IMR-90 (cell line): ENCODE measurements around the gene CLDN7. TPM values are rescaled to one million over a fixed set of nuclear protein-coding genes. Genes with fewer than 3 reads are reported as not detected.
A peak's percentile ranks its signal among the peaks of the same experiment; 100 is the strongest.

ENCODE experiments used
- ATAC-seq: fragments of 200-7000 bp; cut with Tn5 transposase; 2 replicates; pipeline ENCODE4 v1.9.1; 2020; ENCODE audit warnings: low read depth, mild to moderate bottlenecking, moderate library complexity
- BruUV-seq: library from RNA; stranded (reverse); fragments of 400-500 nt; replicated peaks from 2 replicates; lab custom pipeline; 2021; lab: Mats Ljungman, UMichigan
- CTCF ChIA-PET: fragments of 300-600 bp; formaldehyde crosslinking; extraction: SDS; loops from one replicate; lab custom pipeline; 2021; ENCODE audit warnings: antibody characterized with exemption; lab: Yijun Ruan, JAX
- POLR2A ChIA-PET: fragments of 300-600 bp; sonication (Branson Sonifier 250); formaldehyde crosslinking; loops from one replicate; lab custom pipeline; 2022; ENCODE audit warnings: antibody characterized with exemption; ENCODE audit not compliant: unreplicated experiment; lab: Charles Lee
- DNase-seq: peaks from one replicate; pipeline ENCODE4 v3.0.0; 2013
- H2AFZ ChIP-seq: replicated peaks from 2 replicates; pipeline ENCODE3; 2013; ENCODE audit warnings: low read length, mild to moderate bottlenecking; ENCODE audit not compliant: poor library complexity
- H2AK5ac ChIP-seq: 2 replicates; pipeline ENCODE4 v1.6.1; 2013; ENCODE audit warnings: low read depth, low read length, inconsistent platforms
- H2AK9ac ChIP-seq: replicated peaks from 2 replicates; pipeline ENCODE3; 2013; ENCODE audit warnings: mild to moderate bottlenecking, low read depth, low read length, moderate library complexity; ENCODE audit not compliant: poor library complexity
- H2BK120ac ChIP-seq: 2 replicates; pipeline ENCODE4 v1.6.1; 2013; ENCODE audit warnings: low read depth, low read length, inconsistent platforms
- H2BK15ac ChIP-seq: 3 replicates; pipeline ENCODE4 v1.6.1; 2013; ENCODE audit warnings: low read depth, low read length, inconsistent platforms
- H2BK20ac ChIP-seq: 2 replicates; pipeline ENCODE4 v1.6.1; 2013; ENCODE audit warnings: low read depth, mild to moderate bottlenecking, inconsistent platforms, low read length, moderate library complexity
- H2BK5ac ChIP-seq: 2 replicates; pipeline ENCODE4 v1.6.1; 2013; ENCODE audit warnings: mild to moderate bottlenecking, low read depth, low read length, inconsistent platforms; ENCODE audit not compliant: poor library complexity, severe bottlenecking
- H3K14ac ChIP-seq: replicated peaks from 2 replicates; pipeline ENCODE4 v1.6.1; 2013; ENCODE audit warnings: low read depth, low read length, inconsistent platforms
- H3K18ac ChIP-seq: 2 replicates; pipeline ENCODE4 v1.6.1; 2013; ENCODE audit warnings: low read depth, low read length, control low read depth
- H3K23ac ChIP-seq: 2 replicates; pipeline ENCODE4 v1.6.1; 2013; ENCODE audit warnings: low read depth, low read length, inconsistent platforms
- H3K27ac ChIP-seq: 2 replicates; pipeline ENCODE4 v1.5.1; 2013; ENCODE audit warnings: mild to moderate bottlenecking, control low read depth, low read length; ENCODE audit not compliant: insufficient read depth
- H3K27me3 ChIP-seq: 2 replicates; pipeline ENCODE4 v1.6.1; 2013; ENCODE audit warnings: low read length; ENCODE audit not compliant: control insufficient read depth, insufficient read depth
- H3K36me3 ChIP-seq: 2 replicates; pipeline ENCODE4 v1.6.1; 2013; ENCODE audit warnings: low read length, mixed read lengths; ENCODE audit not compliant: control insufficient read depth, insufficient read depth
- H3K4ac ChIP-seq: 2 replicates; pipeline ENCODE4 v1.6.1; 2013; ENCODE audit warnings: low read depth, low read length, inconsistent platforms
- H3K4me1 ChIP-seq: 2 replicates; pipeline ENCODE4 v1.6.1; 2013; ENCODE audit warnings: low read length, mixed read lengths; ENCODE audit not compliant: control insufficient read depth, insufficient read depth
- H3K4me2 ChIP-seq: 2 replicates; pipeline ENCODE4 v1.6.1; 2013; ENCODE audit warnings: low read depth, mild to moderate bottlenecking, control low read depth, low read length, moderate library complexity
- H3K4me3 ChIP-seq: 2 replicates; pipeline ENCODE4 v1.5.1; 2013; ENCODE audit warnings: low read depth, mild to moderate bottlenecking, control low read depth, low read length, moderate library complexity; ENCODE audit not compliant: insufficient read depth
- H3K56ac ChIP-seq: 2 replicates; pipeline ENCODE4 v1.6.1; 2013; ENCODE audit warnings: low read length, inconsistent platforms; ENCODE audit not compliant: insufficient read depth; ENCODE audit errors: extremely low read depth
- H3K79me1 ChIP-seq, 2 experiments: 2 replicates each; pipeline ENCODE4 v1.6.1; 2013; ENCODE audit warnings: low read length in 2 of 2, inconsistent platforms in 1 of 2, low read depth in 1 of 2
- H3K9ac ChIP-seq: 2 replicates; pipeline ENCODE4 v1.6.1; 2013; ENCODE audit warnings: low read depth, low read length, control low read depth
- H3K9me1 ChIP-seq: 2 replicates; pipeline ENCODE4 v1.6.1; 2013; ENCODE audit warnings: low read length, inconsistent platforms; ENCODE audit not compliant: insufficient read depth
- H3K9me3 ChIP-seq: 2 replicates; pipeline ENCODE4 v1.6.1; 2013; ENCODE audit warnings: low read length; ENCODE audit not compliant: control insufficient read depth, insufficient read depth
- H4K20me1 ChIP-seq: 2 replicates; pipeline ENCODE4 v1.6.1; 2013; ENCODE audit warnings: low read length, inconsistent platforms; ENCODE audit not compliant: insufficient read depth
- H4K5ac ChIP-seq: 2 replicates; pipeline ENCODE4 v1.6.1; 2013; ENCODE audit warnings: mild to moderate bottlenecking, low read depth, low read length, control low read depth
- H4K8ac ChIP-seq, 2 experiments: 2 replicates each; pipeline ENCODE4 v1.6.1; 2013; ENCODE audit warnings: low read depth in 2 of 2, low read length in 2 of 2, control low read depth in 1 of 2, inconsistent platforms in 1 of 2
- H4K91ac ChIP-seq: 2 replicates; pipeline ENCODE4 v1.6.1; 2013; ENCODE audit warnings: low read depth, low read length, inconsistent platforms; ENCODE audit not compliant: insufficient read depth
- BHLHE40 ChIP-seq: fragments of 150-350 bp; IDR thresholded peaks from 2 replicates; pipeline ENCODE4 v1.6.1; 2016; ENCODE audit warnings: mild to moderate bottlenecking, low read depth, low read length
- CEBPB ChIP-seq: IDR thresholded peaks from 2 replicates; pipeline ENCODE4 v1.6.1; 2012; ENCODE audit warnings: low read depth, low read length, improper control_type of control experiment
- CHD1 ChIP-seq: IDR thresholded peaks from 2 replicates; pipeline ENCODE4 v1.6.1; 2012; ENCODE audit warnings: low read depth, low read length, improper control_type of control experiment
- CTCF ChIP-seq: conservative IDR thresholded peaks from 2 replicates; pipeline ENCODE4 v1.5.1; 2012; ENCODE audit warnings: mild to moderate bottlenecking, low read depth, low read length, improper control_type of control experiment
- ELK1 ChIP-seq: fragments of 150-350 bp; IDR thresholded peaks from 2 replicates; pipeline ENCODE4 v1.6.1; 2016; ENCODE audit warnings: low read depth, mild to moderate bottlenecking, low read length, moderate library complexity, borderline replicate concordance
- FOS ChIP-seq: fragments of 150-350 bp; IDR thresholded peaks from 2 replicates; pipeline ENCODE4 v1.6.1; 2016; ENCODE audit warnings: low read depth, low read length
- MAFK ChIP-seq: IDR thresholded peaks from 2 replicates; pipeline ENCODE4 v1.6.1; 2012; ENCODE audit warnings: low read depth, low read length, improper control_type of control experiment
- MAZ ChIP-seq: IDR thresholded peaks from 2 replicates; pipeline ENCODE4 v1.6.1; 2012; ENCODE audit warnings: low read depth, mild to moderate bottlenecking, low read length, improper control_type of control experiment, moderate library complexity, borderline replicate concordance
- MXI1 ChIP-seq: IDR thresholded peaks from 2 replicates; pipeline ENCODE4 v1.6.1; 2012; ENCODE audit warnings: low read depth, mild to moderate bottlenecking, low read length, moderate library complexity, borderline replicate concordance
- NFE2L2 ChIP-seq: fragments of 150-350 bp; IDR thresholded peaks from 2 replicates; pipeline ENCODE4 v1.6.1; 2016; ENCODE audit warnings: low read depth, mild to moderate bottlenecking, low read length
- RAD21 ChIP-seq: IDR thresholded peaks from 2 replicates; pipeline ENCODE4 v1.6.1; 2012; ENCODE audit warnings: low read length, improper control_type of control experiment
- RCOR1 ChIP-seq: IDR thresholded peaks from 2 replicates; pipeline ENCODE4 v1.6.1; 2012; ENCODE audit warnings: mild to moderate bottlenecking, low read length, improper control_type of control experiment; ENCODE audit not compliant: insufficient replicate concordance
- SMC3 ChIP-seq: fragments of 150-350 bp; IDR thresholded peaks from 2 replicates; pipeline ENCODE4 v1.6.1; 2016; ENCODE audit warnings: low read depth, mild to moderate bottlenecking, antibody characterized with exemption, low read length, moderate library complexity
- USF2 ChIP-seq: fragments of 150-350 bp; IDR thresholded peaks from 2 replicates; pipeline ENCODE4 v1.6.1; 2017; ENCODE audit warnings: mild to moderate bottlenecking, antibody characterized with exemption, low read length, low read depth
- WGBS, 2 experiments: methylation state at CpG; one replicate each; pipeline versions ENCODE4 v1.1.5 to v1.1.7; 2013; ENCODE audit warnings: missing lambda C conversion rate in 2 of 2; ENCODE audit not compliant: insufficient read length in 1 of 2; ENCODE audit errors: extremely low coverage in 2 of 2; 5-methylcytosine and 5-hydroxymethylcytosine counted together
- dilution Hi-C: fragments of 300-500 bp; cut with HindIII; formaldehyde crosslinking; loops from one replicate; pipeline ENCODE4 v1.14.3; 2018; ENCODE audit warnings: low sequenced_read_pairs; ENCODE audit not compliant: unreplicated experiment
- in situ Hi-C: fragments of 300-500 bp; cut with MboI; formaldehyde crosslinking; loops from 3 replicates; pipeline ENCODE4 v1.14.3; 2019; ENCODE audit warnings: low sequenced_read_pairs, inconsistent platforms, mixed read lengths
- intact Hi-C: fragments of 100-400 bp; cut with micrococcal nuclease; formaldehyde crosslinking; loops from 2 replicates; pipeline ENCODE4 v1.10.0; 2022
- polyA plus RNA-seq, 3 experiments: library from polyadenylated mRNA; depleted of rRNA; stranded (reverse); fragments of >200 nt; gene quantifications; 2 replicates each; pipeline ENCODE4 v1.2.3, GENCODE V29; 2012; ENCODE audit warnings: low replicate concordance in 1 of 3
- total RNA-seq: library from RNA; depleted of rRNA; stranded (reverse); fragments of >200 nt; gene quantifications from 2 replicates; pipeline ENCODE4 v1.2.3, GENCODE V29; 2012

CLDN7 gene
- total and polyA plus RNA-seq, 2 of the 4 experiments (the other 2 are of a cell fraction), result 1.4 TPM

- 0 out of 2 replicates have a peak overlapping the region, but pooled peaks have one; percentile 45 for H3K23ac ChIP-seq
- H4K91ac ChIP-seq, result no peak overlapping the region; the same call in 1 of the 2 replicates
- WGBS, 2 experiments, result 22% methylated on average over 41 of the region's 54 CpGs; no CpG with 5 or more reads in 1 of the 2 experiments
- H3K36me3 ChIP-seq, result peaks cover 26% of the 10 kb centered on the region
- H2BK20ac ChIP-seq, result no peak overlapping the region
- BruUV-seq, result no TSS peak
- in situ Hi-C loops (no loop called here), dilution Hi-C loops (no loop called here), intact Hi-C loops (no loop called here)
- H3K9me1 ChIP-seq, result peaks cover 10% of the 10 kb centered on the region
- H3K56ac ChIP-seq, result no peak overlapping the region
- ChIA-PET CTCF (no interaction called here), POLR2A (no interaction called here)
- H2BK5ac ChIP-seq, result no peak overlapping the region
- peaks cover 0 to 6% of the 10 kb centered on the region in 2 experiments; a peak in 1 of 4 replicates for H3K79me1 ChIP-seq
- no peak overlapping the region for H2AK5ac ChIP-seq
- H3K9me3 ChIP-seq, result no peaks in the 10 kb centered on the region
- peak overlapping the region; percentile 78 for H4K5ac ChIP-seq
- H3K4me1 ChIP-seq, result peaks cover 8% of the 10 kb centered on the region
- H3K14ac ChIP-seq, result no peak overlapping the region
- H3K18ac ChIP-seq, result no peak overlapping the region
- peak; percentile 48 for ATAC-seq
- H3K27ac ChIP-seq, result no peak overlapping the region
- no peak overlapping the region for H3K9ac ChIP-seq
- H2AFZ ChIP-seq, result peak overlapping the region; percentile 87
- no peak overlapping the region for H2BK15ac ChIP-seq
- H4K8ac ChIP-seq, result peak overlapping the region in 1 of 2 experiments; percentile 56; a peak in 3 of 4 replicates
- no peak for DNase-seq
- H3K4me2 ChIP-seq, result peak overlapping the region; percentile 82
- H3K27me3 ChIP-seq, result peaks cover 13% of the 10 kb centered on the region; the same call in 1 of the 2 replicates
- H3K4me3 ChIP-seq, result peak overlapping the region; percentile 37
- no peak overlapping the region for H2BK120ac ChIP-seq
- peak overlapping the region; percentile 28; the same call in 1 of the 2 replicates for H3K4ac ChIP-seq
- no peaks in the 10 kb centered on the region for H4K20me1 ChIP-seq
- H2AK9ac ChIP-seq, result peak overlapping the region; percentile 71
- TF ChIP-seq MAZ, result no peak
- TF ChIP-seq ELK1, result no peak
- TF ChIP-seq SMC3, result no peak
- no peak for TF ChIP-seq USF2
- no peak for TF ChIP-seq FOS
- TF ChIP-seq CEBPB, result no peak
- no peak for TF ChIP-seq MXI1
- no peak for TF ChIP-seq RAD21
- TF ChIP-seq MAFK, result no peak
- TF ChIP-seq CHD1, result no peak
- TF ChIP-seq BHLHE40, result no peak
- no peak for TF ChIP-seq CTCF
- TF ChIP-seq NFE2L2, result no peak
- no peak for TF ChIP-seq RCOR1
These were observed 1.5 kb downstream of the CLDN7 start for GRCh38 chr17:7260651-7261378.
